Retinal pigment epithelial cell (primary cell): ENCODE measurements around the gene SLC32A1.

Source experiments
- DNase-seq: peaks from one replicate; pipeline ENCODE4 v3.0.0-alpha.2; 2010; ENCODE audit warnings: low read depth
- H3K4me3 ChIP-seq: 2 replicates; pipeline ENCODE4 v1.5.1; 2011; ENCODE audit warnings: mild to moderate bottlenecking, low read length, control low read depth, moderate library complexity
- CTCF ChIP-seq: conservative IDR thresholded peaks from 2 replicates; pipeline ENCODE4 v1.5.1; 2011; ENCODE audit warnings: low read depth, low read length, control low read depth, inconsistent platforms

The SLC32A1 gene

GRCh38 chr20:38729767-38730166, 5.5 kb downstream of the SLC32A1 start:
- TF ChIP-seq CTCF = no peak
- DNase-seq = no peak
- H3K4me3 ChIP-seq = no peak overlapping the region

DNA sequence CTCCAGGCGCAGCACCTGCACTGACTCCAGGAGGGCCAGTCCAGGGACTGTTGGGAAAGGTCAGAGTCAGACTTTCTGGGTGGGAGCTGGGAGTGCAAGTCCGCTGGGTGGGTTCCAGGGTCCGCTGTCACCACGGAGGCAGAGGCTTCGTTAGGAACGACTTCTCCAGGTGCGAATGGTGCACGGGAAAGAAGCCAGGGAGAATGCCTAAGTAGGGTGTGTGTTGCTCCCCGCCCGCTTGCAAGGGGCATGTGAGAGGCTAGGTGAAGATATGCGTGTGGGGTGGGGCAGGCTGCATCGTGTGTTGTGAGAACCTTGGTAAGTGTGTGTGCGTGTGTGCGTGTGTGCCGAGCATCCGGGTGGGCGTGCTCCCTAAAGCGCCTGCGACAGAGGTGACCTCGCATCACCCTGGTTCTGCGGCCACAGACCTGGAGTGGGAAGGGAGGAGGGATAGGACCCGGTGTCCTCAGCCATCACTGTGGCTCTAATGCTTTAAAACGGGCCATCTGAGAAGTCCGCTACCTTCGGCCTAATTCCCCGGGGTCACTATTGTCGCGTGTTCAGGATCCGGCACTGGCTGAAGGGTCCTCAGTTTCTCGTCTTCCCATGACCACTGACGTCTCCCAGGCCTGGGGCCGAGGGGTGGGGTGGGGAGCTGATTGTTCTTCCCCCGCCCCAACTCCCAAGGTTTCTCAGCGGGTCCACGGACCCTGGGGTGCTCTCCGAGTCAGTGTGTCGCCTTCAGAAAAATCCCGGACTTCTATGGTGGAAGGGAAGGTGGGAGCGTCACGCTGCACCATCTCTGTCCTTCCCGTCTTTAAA, 6.1 kb downstream of the SLC32A1 start:
- no peak for DNase-seq
- TF ChIP-seq CTCF = no peak
- H3K4me3 ChIP-seq = no peak overlapping the region

- DNase-seq = no peak
- TF ChIP-seq CTCF = peak; percentile 97
- H3K4me3 ChIP-seq = peak overlapping the region; percentile 26
Measured at GRCh38 chr20:38730989-38731737, 6.9 kb downstream of the SLC32A1 start.

DNA sequence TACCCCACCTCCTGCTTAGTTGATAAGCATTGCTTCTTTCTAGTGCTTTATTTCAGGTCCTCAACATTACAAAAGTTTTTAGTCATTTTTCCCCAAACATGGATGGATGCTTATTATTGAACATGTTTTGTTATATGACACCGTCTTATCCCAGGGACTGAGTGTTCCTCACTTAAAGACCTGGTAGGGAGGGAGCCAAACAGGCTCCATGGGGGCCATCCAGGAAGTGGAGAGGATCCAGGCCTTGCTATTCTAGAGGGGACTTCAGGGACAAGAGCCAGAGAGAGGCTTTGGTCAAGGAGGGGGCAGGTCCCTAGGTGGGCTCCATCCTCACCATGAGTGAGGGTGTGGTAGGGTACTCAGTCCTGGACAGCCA, 7.4 kb downstream of the SLC32A1 start:
- no peak for TF ChIP-seq CTCF
- no peak for DNase-seq
- H3K4me3 ChIP-seq = no peak overlapping the region

- DNase-seq = no peak
- H3K4me3 ChIP-seq = no peak overlapping the region
- no peak for TF ChIP-seq CTCF
Measured at GRCh38 chr20:38732981-38733380, 8.7 kb downstream of the SLC32A1 start.

GRCh38 chr20:38735172-38735571, 10.9 kb downstream of the SLC32A1 start:
- no peak for DNase-seq
- H3K4me3 ChIP-seq = no peak overlapping the region
- no peak for TF ChIP-seq CTCF

GRCh38 chr20:38737887-38738286, 13.6 kb downstream of the SLC32A1 start:
- DNase-seq = no peak
- TF ChIP-seq CTCF = no peak
- no peak overlapping the region for H3K4me3 ChIP-seq
